ENCODE results near the gene ETDB. TPM values are rescaled to one million over a fixed set of nuclear protein-coding genes. Genes with fewer than 3 reads are reported as not detected.

Gene ETDB
- total RNA-seq, 1 donor from 2014 or later = not detected

Other genes with a start within 250 kb of the ETDB start
- 13.9 and 17.6 TPM in 2 replicates for gene MOSPD1, start 205.3 kb downstream of the ETDB start, total RNA-seq
- 1.5 and 1.9 TPM in 2 replicates for gene SMIM10, start 129.5 kb downstream of the ETDB start, total RNA-seq
- 3.7 and 7.0 TPM in 2 replicates for gene RTL8B, start 98.0 kb downstream of the ETDB start, total RNA-seq
- 15.9 and 24.8 TPM in 2 replicates for gene RTL8C, start 88.2 kb downstream of the ETDB start, total RNA-seq
- gene RTL8A, start 68.4 kb downstream of the ETDB start, total RNA-seq = 4.2 and 4.6 TPM in 2 replicates
- under 0.01 and 0.13 TPM in 2 replicates for gene SMIM10L2B, start 21.8 kb downstream of the ETDB start, total RNA-seq
- under 0.01 TPM in 1 of 2 replicates, not detected in the other for gene CT55, start 50.9 kb upstream of the ETDB start, total RNA-seq
- not detected in 2 replicates for gene ETDA, start 131.5 kb upstream of the ETDB start, total RNA-seq
- gene ETDC, start 189.0 kb upstream of the ETDB start, total RNA-seq = not detected in 2 replicates
- gene ZNF75D, start 223.6 kb upstream of the ETDB start, total RNA-seq = 8.5 TPM in 2 replicates
- gene ZNF449, start 224.3 kb upstream of the ETDB start, total RNA-seq = 7.2 and 12.0 TPM in 2 replicates